ENCODE data around the gene PTK6.
A peak's percentile ranks its signal among the peaks of the same experiment; 100 is the strongest.
"Not testable (repeated sequence)": the region's sequence is repeated elsewhere in the genome, so short reads cannot be mapped to it uniquely, and the experiment has no call there.

PTK6 gene

GRCh38 chr20:63525971-63526370 is 11.2 kb downstream of the PTK6 start:
- DNase-seq, result no peak

- DNase-seq, result no peak
Measured at GRCh38 chr20:63525185-63525584, 12.0 kb downstream of the PTK6 start.

- no peak for DNase-seq
Measured at GRCh38 chr20:63522981-63523611, 14.1 kb downstream of the PTK6 start.

GRCh38 chr20:63522091-63522868 is 14.9 kb downstream of the PTK6 start:
- DNase-seq, result no peak

GRCh38 chr20:63521602-63522001 is 15.6 kb downstream of the PTK6 start:
- DNase-seq, result no peak

- peak; percentile 58 to 60 for DNase-seq
Measured at GRCh38 chr20:63520934-63521601, 16.1 kb downstream of the PTK6 start.

GRCh38 chr20:63520504-63520933 is 16.7 kb downstream of the PTK6 start, which contains the start of gene PPDPF:
TSS of gene PPDPF (plus strand) at chr20:63520765. CDS start at chr20:63521309, 544 bp downstream.
- peak; percentile 65 to 85 for DNase-seq

GRCh38 chr20:63519668-63520503 is 17.3 kb downstream of the PTK6 start:
- DNase-seq, result peak; percentile 21 to 38

- no peak for DNase-seq
Measured at GRCh38 chr20:63518946-63519667, 18.1 kb downstream of the PTK6 start.

- DNase-seq, result no peak
Measured at GRCh38 chr20:63518351-63518861, 18.8 kb downstream of the PTK6 start.

GRCh38 chr20:63517376-63518309 is 19.5 kb downstream of the PTK6 start:
- DNase-seq, result no peak

GRCh38 chr20:63514520-63514919 is 22.7 kb downstream of the PTK6 start:
- DNase-seq, result not testable (repeated sequence)

- no peak for DNase-seq
Measured at GRCh38 chr20:63513207-63513606, 24.0 kb downstream of the PTK6 start.

GRCh38 chr20:63509088-63509564 is 28.1 kb downstream of the PTK6 start:
- no peak for DNase-seq

GRCh38 chr20:63508072-63508768 is 29.0 kb downstream of the PTK6 start:
- no peak for DNase-seq

- DNase-seq, result no peak
Measured at GRCh38 chr20:63507083-63507743, 30.0 kb downstream of the PTK6 start.

GRCh38 chr20:63505723-63506122 is 31.5 kb downstream of the PTK6 start:
- no peak for DNase-seq

- no peak for DNase-seq
Measured at GRCh38 chr20:63505281-63505680, 31.9 kb downstream of the PTK6 start.

- DNase-seq, result no peak
Measured at GRCh38 chr20:63504642-63505041, 32.5 kb downstream of the PTK6 start.
